ENCODE data around the gene AGAP1.

Gene AGAP1
- total RNA-seq = 0.21 to 6.2 (median 1.3) reads per million in 17 experiments

- peak; percentile 37 to 80 (median 49) for DNase-seq
These were observed at the start of gene AGAP1 for GRCh38 chr2:235493775-235494715. AGAP1 (plus strand) TSS chr2:235494043.

GRCh38 chr2:235444101-235444597, 49.7 kb upstream of the AGAP1 start:
- DNase-seq = peak in 1 of 4 experiments; percentile 1

GRCh38 chr2:235445116-235445515, 48.7 kb upstream of the AGAP1 start:
- DNase-seq = no peak

- no peak for DNase-seq
These were observed 47.8 kb upstream of the AGAP1 start for GRCh38 chr2:235446082-235446481.

DNA sequence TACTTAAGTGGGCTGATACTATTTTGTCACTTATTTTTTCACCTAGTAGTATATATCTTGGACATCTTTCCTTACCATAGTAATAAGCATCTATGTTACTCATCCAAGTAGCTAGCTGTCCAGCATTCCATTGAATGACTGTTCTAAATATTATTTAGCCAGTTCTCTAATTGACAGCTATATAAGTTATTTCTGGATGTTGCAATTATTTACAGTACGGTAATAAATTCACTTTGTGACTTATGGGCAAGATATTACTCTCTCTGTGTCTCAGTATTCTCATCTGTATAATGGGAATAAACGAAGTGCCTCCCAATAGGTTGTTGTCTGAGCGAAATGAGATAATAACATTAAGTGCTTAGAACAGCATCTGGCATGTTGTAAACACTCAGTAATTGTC, 46.6 kb upstream of the AGAP1 start:
- DNase-seq = no peak

- DNase-seq = no peak
These were observed 44.3 kb upstream of the AGAP1 start for GRCh38 chr2:235449568-235449967.

DNA sequence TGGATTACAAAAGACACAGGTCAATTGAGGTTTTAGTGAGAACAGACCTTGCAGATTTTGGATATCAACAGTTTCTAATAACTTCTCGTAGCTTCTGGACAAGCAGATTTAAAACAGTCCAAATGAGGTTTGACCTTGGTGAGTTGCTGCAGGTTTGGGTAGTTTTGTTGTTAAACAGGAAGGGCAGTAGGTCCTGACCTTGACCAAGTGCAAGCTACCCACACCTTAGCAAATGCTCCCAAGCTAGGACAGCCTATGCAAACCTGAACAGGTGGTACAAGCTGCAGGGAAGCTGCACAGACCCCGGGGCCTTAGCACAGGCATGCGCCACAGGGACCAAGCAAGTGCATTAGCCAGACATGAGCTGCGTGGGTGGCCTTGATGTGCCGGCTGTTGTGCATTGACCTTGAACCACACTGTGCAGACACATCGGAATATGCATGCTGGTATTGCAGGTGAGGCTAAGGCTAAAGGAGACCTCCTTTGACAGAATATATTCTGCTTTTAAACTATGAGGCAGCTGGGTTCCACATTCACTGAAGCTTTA, 40.2 kb upstream of the AGAP1 start:
- DNase-seq = no peak

GRCh38 chr2:235458839-235459273, 35.0 kb upstream of the AGAP1 start:
- DNase-seq = no peak

DNA sequence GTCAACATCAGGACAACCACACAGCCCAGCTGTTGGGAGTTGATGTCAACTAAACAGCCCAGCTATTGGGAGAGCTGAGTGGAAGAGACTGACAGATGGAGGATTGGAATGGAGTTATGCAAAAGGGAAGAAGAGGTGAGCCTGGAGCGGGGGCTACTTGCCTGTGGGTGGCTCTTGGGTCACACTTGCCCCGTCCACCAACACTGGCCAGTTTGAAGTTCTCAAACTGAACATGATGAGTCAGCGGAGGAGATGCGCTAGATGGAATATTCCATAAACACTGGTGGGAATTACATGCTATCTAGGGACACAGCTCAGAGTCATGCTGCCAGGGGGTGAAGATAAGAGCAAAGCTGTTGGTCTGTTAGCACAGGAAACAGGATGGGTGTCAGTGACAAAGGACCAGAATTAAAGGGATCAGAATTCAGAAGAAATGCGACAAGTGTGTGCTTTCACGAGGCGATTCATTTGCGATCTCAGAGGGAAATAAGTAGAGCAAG, 33.2 kb upstream of the AGAP1 start:
- DNase-seq = no peak

DNA sequence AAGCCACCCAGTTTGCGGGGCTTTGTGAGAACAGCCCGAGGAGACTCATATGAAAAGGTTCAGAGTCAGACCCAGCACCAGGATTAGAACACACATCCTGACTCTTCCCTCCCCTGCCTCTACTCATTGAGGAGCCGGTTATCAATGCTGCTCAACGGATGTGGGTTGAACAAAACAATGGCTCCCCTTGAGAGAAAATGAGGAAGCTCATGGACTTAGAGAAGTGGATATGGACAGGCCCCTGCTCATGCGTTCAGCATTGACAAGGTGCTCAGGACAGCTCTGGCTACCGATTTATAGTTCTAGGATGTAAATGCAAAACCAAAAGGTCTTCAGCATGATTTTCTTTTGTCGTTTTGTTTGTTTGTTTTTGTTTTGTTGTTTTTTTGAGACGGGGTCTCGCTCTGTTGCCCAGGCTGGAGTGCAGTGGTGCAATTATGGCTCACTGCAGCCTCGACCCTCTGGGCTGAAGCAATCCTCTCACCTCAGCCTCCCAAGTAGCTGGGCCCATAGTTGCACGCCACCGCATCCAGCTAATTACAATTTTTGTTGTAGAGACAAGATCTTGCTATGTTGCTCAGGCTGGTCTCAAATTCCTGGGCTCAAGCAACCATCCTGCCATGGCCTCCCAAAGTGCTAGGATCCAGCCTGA, 32.0 kb upstream of the AGAP1 start:
- DNase-seq = no peak

DNA sequence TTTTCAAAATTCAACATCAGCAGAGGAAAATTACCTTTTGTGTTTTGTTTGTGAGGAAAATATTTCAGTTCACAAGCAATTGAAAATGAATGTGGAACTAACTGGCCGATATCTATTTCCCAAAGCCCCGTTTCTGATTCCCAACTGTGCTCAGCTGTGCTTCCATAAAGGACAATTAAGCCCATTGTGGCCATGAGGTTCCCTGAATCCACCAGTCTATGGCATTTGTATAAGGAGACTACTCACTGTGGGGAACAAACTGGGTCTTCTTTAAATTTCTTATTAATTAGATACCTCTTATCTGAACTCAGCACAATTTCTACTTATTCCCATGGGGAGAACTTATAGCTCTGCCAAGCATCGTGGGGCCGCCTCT, 31.4 kb upstream of the AGAP1 start:
- no peak for DNase-seq

DNA sequence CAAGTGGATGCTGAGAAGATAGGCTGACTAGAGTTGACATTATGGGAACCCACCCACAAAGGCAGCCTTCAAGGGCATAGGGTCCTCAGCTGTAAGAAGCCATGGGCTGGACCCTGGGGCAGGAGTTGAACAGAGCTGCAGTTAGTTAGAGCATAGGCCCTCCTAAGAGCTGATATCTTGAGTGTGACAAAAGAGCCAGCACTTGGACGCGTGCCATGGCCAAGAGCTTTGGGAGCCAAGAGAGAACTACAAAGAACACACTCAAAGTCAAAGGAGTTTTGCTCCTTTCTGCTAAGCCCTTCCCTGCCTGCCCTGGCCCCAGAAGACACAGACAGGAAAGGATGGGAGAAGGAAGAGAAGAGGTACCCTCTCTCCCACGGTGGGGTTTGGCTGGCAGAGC, 29.9 kb upstream of the AGAP1 start:
- DNase-seq = no peak

DNA sequence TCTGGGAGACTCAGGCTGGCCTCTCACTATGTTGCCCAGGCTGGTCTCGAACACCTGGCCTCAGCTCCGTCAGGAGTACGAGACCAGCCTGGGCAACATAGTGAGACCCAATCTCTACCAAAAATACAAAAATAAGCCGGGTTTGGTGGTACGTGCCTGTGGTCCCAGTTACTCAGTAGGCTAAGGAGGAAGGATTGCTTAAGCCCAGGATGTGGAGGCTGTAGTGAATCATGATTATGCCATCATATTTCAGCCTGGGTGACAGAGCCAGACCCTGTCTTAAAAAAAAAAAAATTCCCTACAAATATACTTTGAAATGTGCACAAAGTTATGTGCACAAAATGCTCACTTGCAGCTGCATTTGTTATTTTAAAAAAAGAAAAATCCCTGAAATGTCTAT, 26.3 kb upstream of the AGAP1 start:
- peak in 2 of 4 experiments; percentile 32 to 33 for DNase-seq

DNA sequence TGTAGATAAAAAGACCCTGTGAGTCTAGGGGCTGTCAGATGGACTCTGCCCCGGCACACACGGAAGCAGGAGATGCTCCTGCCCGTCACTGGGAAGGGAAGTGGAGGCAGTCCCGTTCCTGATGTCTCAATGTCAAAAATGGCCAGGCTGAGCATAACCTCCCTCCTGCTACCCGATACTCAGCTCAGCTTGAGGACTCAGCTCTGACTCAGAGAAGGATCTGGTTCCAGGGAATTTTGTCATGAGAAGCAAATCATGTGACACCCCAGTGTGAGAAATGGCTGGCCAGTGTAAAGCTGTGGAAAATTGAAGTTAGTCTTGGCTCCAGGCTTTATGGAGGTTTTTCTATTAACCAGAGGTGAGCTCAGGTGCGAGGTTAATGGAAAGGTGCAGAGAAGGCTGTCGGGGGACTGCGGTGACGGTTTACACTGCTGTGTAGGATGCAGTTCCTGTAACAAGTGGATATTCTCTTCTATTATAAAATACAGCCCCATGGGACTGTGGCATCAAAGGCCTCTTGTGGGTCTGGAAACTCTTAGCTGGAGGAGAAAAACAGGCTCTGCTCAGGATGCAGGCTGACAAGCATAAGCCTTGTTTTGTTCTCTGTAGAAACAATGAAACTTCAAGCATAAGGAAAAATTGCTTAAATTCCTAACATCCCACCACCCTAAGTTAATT, 24.7 kb upstream of the AGAP1 start:
- DNase-seq = peak in 1 of 4 experiments; percentile 6

GRCh38 chr2:235471186-235471747, 22.6 kb upstream of the AGAP1 start:
- no peak for DNase-seq

DNA sequence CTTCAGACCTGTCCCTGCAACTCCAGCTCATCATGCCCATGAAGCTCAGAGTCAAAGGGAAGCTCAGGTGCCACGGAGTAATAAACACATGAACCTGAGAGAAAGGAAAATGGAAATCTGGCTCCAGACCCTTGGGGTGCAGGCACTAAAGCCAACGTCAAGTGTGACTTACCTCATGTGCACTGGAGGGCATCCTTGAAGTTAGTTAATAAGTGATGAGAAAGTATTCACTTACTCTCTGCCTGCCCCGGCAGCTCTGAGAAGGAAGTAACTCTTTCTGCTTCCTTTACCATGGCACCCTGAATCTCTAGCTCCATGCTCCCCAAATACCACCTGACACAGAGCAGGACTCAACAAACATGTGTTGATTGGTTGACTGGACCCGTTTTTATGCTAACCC, 21.4 kb upstream of the AGAP1 start:
- DNase-seq = no peak

- no peak for DNase-seq
These were observed 15.2 kb upstream of the AGAP1 start for GRCh38 chr2:235478609-235479008.

DNA sequence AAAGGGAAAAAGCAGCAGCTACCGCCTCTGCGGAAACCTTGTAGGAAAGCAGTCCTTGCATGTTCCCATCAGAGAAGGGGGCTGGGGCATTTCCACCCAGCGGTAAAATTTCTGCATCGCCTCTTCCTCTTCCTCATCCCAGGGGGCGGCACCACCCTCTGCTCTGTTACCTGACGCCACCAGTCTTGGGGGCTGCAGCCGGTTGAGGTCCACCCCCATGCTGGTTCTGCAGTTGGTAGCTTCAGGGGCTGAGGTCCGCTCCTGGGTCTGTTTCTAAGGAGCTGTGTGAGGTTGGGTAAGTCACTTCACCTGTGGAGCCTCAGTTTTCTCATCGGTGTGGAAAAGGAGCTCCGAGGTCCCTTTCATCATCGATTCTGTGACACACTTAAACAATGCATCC, 14.2 kb upstream of the AGAP1 start:
- DNase-seq = no peak

- no peak for DNase-seq
These were observed 13.2 kb upstream of the AGAP1 start for GRCh38 chr2:235480614-235481013.

- no peak for DNase-seq
These were observed 10.5 kb upstream of the AGAP1 start for GRCh38 chr2:235483313-235483712.

GRCh38 chr2:235485362-235485761, 8.5 kb upstream of the AGAP1 start:
- DNase-seq = no peak

- DNase-seq = no peak
These were observed 7.1 kb upstream of the AGAP1 start for GRCh38 chr2:235486729-235487128.
